ENCODE data around the gene GKAP1.
A peak's percentile ranks its signal among the peaks of the same experiment; 100 is the strongest.
"Not testable (repeated sequence)": the region's sequence is repeated elsewhere in the genome, so short reads cannot be mapped to it uniquely, and the experiment has no call there.

Gene GKAP1

DNA sequence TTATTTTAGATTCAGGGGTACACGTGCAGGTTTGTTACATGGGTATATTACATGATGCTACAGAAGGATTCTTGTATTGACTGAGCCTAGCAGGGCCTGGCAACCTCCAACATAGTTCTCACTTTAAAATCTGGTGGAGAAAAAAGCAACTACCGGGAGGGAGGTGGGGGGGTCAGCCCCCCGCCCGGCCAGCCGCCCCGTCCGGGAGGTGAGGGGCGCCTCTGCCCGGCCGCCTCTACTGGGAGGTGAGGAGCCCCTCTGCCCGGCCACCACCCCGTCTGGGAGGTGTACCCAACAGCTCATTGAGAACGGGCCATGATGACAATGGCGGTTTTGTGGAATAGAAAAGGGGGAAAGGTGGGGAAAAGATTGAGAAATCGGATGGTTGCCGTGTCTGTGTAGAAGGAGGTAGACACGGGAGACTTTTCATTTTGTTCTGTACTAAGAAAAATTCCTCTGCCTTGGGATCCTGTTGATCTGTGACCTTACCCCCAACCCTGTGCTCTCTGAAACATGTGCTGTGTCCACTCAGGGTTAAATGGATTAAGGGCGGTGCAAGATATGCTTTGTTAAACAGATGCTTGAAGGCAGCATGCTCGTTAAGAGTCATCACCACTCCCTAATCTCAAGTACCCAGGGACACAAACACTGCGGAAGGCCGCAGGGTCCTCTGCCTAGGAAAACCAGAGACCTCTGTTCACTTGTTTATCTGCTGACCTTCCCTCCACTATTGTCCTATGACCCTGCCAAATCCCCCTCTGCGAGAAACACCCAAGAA lies 88.8 kb downstream of the GKAP1 start:
- DNase-seq: not testable (repeated sequence)

DNA sequence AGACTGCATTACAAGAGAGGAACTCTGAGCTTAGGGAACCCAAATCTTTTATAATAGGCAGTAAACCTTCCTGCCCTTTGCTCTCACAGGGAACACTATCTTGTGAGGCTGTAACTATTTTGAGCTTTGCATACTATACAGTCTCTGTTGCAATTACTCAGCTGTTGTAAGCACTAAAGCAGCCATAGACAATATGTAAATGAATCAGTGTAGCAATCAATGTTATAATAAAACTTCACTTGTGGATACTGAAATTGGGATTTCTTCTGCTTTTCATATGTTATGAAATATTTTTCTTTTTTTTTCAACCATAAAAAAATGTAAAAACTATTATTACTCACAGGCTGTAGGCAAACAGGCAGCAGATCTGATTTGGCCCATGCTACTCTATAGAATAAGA lies 93.1 kb downstream of the GKAP1 start:
- no peak for DNase-seq

DNA sequence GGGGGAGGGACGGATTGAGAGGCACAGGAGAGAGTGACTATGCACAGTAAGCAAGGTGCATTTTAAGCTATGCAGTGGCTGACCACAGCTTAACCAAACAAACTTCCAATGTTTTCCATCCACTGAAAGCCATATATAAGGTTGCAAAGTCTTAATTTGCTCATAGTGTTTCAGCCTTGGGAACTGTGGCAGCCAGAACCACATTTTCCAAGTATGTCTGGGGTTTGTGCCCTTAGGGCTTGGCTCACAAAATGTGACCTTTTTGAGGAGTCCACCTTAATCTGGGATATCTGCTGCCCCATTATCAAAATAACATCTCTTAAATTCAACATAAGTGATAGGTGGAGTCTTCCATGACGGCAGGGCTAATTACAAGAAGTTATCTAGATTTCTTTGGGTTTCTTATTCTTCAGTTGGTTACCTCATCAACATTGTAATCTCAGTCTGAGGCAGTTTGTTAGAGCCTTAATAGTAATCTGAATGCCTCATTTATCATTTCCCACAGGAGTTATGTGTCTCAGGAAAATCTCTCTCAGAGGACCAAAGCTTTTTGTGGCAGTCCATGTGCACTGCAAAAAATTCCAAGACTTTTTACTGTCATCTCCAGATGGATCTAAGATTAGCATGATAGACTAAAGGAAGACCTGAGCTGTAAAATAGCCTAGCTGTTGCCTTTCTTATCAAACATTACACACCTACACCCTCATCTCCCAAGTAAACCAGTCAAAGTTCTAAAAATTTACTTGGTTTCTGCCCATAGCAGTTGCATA lies 94.7 kb downstream of the GKAP1 start:
- DNase-seq: no peak

DNA sequence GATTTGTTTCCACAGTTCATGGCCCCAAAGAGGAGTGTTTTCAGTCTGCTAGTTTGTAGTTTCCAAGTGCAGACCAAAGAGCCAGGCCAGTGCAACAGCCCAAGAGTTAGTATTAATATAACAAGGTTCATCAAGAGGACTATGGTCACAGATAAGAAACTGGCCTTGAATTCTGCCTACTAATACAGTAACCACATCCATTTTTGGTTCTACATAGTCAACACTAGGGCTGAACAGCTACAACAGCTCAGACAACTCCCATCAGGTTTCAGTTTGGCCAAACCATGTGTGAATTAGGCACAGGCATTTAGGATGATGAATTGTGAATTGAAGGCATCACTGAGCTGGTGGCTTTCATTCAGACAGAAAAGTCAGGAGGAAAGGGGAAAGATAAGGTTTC lies 96.1 kb downstream of the GKAP1 start:
- DNase-seq: no peak

DNA sequence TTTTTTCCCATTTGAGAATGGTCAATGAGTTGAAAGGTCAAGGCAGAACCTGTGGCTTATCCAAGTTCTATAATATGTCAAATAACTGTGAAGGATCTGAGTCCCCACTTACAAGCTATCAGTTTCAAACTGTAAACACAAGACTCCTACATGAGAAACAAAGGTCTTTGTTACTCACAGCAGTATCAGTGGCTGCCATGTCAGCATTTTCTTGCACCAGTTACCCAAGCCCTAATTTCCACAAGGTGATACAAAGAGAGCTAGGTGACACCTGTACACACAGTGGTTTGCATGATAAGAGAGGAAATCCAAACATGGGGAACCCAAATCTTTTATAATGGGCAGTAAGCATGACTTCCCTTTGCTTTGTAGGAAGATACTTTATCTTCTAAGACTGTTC lies 101.8 kb downstream of the GKAP1 start:
- DNase-seq: no peak

DNA sequence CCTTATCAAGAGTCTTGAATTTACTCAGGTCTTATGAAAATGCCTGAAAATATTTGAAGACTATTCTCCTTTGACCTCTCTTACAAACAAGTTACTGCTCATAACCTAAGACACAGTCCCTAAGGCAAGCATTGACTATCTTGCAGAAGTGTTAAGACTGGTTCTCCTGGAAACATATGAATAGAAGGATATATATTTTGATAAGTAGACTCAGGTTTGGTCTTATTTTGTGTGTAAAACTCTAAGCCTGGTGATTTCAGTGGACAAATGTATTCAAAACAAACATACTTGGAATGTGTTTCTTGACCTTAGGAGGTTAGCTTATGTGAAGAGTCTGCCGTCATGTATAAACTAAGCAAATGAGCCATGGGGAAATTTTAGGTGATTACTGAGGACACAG lies 102.3 kb downstream of the GKAP1 start:
- no peak for DNase-seq

DNA sequence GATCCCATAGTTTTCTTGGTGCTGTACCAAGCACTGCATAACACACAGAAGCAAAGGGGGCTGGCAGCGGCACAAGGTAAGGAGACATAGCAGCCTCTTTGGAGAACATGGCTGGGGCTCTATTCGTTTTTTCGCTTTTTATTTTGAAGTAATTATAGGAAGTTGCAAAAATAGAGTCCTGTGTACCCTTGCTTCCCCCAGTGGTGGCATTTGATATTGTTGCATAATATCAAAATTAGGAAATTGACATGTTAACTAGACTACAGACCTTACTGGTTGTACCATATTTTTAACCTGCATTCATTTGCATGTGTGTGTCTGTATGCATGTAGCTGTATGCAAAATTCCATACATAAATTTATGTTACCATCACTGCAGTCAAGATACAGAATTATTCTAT lies 103.2 kb downstream of the GKAP1 start:
- DNase-seq: no peak

DNA sequence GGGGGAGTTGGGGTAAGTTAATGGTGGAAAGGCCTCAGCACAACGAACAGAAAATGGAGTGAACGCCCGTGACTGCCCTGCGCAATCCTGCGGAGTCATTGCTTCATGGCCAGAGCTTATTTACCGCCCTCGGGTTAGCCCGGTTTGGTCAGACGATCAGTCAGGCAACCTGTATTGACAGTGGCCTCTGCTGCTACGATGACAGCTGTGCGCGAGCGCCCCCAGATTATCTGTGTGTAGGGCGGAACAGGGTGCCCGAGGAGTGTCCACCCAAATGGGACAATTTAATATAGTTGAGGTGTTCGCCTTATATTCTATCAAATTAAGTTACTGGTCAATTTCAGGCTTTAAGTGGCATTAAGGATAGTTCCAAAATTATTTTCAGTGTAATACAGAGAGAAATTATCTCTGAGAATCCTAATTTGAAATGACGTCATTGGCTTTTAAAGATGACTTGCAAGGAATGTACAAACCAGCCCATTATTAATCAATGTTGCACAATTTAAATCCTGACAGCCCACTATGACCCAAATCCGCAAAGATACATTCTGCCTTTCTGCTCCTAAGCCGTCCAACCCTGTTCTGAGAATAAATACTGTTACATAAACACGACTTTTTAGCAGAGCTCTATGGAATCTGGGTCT lies 108.9 kb downstream of the GKAP1 start:
- peak; percentile 47 for DNase-seq

DNA sequence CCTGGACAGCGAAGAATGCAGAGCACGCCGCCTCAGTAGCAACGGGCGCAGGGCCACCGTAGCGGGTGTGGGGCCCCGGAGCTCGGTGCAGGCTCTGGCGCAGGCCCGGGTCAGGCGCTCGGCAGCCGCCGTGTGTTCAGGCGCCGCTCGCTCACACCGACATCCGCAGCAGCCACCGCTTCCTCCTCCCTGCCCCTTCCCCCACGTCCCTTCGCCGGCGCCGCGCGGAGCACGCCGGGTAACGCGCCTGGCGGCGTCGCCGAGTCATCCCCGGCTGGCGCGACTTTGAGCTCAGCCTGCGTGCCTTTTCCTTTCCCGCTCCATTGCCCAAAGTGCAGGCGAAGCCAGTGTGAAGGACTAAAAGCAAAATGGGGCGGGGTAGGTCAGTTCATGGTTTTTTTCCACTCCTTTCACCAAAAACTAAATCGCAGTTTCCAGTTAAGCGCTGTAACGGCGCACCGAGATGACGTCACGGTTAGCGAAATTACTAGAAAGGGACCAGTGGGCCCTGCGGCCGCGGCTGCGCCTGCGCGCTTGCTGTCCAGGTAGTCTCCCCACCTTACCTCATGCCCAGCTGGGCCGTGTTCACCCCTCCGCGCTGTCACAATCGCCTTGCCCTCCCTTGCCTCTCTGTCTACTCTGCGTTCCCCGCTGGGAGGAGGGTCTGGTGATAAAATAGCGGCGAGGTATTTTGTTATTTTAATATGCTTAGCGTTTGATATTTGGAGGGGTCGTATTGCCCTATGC lies 109.6 kb downstream of the GKAP1 start, which contains the start of gene UBQLN1:
UBQLN1 (minus strand) TSS at position 191 of the 747 bp plus-strand sequence. CDS start 279 bp downstream, outside the sequence.
- peak; percentile 90 for DNase-seq

DNA sequence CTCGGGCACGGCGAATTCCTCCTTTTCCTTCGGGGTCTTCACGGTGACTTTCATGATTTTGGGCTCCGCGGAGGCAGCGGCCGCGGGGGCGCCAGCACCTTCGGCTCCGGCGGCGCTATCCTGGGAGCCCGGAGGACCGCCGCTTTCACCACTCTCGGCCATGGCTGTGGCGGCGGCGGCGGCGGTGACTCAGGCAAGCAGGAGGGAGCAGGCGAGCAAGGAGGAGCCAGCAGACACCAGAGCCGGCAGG lies 110.1 kb downstream of the GKAP1 start:
- DNase-seq: peak; percentile 75

DNA sequence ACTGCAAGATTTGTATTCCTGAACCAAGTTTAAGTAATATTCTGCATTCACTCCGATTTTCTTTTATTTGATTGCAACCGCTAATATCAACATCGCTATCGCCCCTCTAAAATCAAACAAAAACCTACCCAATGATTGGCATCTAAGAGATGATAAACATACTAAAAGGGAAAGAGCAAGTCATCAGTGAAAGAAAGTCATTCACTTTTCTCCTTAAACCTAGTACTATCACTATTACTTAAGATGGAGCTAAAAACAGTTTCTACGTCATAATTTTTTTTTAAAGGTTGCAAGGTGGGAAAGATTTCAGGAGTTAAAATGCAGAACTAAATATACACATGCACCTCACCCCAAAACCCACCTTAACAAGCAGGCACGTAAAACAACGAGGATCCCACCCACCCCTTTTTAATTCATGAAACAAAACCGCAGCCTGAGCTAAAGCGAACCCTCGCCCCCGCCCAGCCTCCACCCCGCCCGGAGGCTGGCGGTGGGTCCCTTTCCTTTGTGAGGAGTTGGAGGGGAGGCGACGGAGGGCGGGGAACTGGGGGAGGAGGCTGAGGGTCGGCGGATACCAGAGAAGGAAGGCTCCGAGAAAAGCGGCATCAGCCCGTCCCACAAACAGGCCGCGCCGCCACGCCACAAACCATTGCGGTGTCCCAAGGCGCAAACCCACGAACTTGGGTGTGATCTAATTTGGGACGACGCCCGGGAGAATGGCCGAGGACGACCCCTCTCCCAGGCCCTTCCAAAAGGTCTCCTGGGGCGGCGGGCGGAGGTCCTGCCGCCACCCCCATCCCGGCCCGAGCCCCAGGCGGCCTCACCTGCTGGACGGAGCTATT lies 110.7 kb downstream of the GKAP1 start:
- DNase-seq: peak; percentile 72

DNA sequence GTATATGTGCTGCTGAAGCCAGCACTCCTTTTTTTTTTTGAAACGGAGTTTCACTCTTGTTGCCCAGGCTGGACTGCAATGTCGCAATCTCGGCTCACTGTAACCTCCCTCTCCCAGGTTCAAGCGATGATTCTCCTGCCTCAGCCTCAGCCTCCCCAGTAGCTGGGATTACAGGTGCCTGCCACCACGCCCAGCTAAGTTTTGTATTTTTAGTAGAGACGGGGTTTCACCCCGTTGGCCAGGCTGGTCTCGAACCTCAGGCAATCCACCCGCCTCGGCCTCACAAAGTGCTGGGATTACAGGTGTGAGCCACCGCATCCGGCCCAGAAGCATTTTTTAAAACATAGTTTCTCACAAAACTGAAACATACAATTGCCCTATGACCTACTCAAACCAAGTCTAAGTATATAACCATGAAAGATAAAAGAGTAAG lies 112.3 kb downstream of the GKAP1 start:
- not testable (repeated sequence) for DNase-seq

DNA sequence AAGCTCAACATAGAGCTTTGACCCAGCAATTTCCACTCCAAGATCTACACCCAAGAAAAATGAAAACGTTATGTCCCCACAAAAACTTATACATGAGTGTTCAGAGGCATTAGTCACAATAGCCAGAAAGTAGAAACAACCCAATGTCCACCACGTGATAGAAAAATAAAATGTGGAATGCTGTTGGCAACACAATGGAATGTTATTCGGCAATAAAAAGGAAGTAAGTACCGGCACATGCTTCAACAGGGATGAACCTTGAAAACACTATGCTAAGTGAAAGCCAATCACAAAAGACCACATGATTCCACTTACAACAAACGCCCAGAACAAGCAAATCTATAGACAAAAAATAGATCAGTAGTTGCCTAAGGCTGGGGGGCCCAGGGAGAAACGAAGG lies 115.8 kb downstream of the GKAP1 start:
- no peak for DNase-seq

DNA sequence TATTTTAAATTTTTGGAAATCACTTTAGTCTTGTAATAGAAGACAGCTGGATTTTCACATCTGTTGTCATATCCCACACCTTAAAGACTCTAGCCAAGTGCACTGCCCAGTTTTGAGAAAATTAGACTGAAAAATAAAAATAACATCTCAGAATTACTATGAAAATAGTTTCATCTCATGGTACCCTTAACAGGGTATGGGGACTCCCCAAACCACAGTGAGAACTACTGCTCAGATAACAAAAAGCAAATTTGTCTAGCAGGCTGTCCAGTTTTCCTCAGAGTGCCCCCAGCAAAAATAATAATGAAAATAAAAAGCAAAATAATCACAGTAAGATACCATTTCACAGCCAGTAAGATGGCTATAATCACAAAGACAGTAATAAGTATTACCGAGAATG lies 116.3 kb downstream of the GKAP1 start:
- no peak for DNase-seq

DNA sequence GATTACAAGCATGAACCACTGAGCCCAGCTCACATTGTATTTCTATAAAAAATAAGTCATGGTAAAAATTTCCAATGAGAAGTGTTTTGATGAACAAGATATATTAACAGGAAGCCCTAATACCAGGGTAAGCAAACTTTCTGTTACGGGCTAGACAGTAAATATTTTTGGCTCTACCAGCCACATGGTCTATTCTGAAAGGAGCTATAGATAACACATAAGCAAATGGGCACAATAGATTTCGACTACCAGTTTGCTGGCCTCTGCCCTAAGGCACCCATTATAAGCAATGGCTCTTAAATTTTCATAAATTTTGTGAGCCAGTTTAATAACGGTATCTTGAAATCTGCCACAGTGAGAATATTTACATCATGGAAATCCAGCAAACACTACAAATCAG lies 118.0 kb downstream of the GKAP1 start:
- no peak for DNase-seq

DNA sequence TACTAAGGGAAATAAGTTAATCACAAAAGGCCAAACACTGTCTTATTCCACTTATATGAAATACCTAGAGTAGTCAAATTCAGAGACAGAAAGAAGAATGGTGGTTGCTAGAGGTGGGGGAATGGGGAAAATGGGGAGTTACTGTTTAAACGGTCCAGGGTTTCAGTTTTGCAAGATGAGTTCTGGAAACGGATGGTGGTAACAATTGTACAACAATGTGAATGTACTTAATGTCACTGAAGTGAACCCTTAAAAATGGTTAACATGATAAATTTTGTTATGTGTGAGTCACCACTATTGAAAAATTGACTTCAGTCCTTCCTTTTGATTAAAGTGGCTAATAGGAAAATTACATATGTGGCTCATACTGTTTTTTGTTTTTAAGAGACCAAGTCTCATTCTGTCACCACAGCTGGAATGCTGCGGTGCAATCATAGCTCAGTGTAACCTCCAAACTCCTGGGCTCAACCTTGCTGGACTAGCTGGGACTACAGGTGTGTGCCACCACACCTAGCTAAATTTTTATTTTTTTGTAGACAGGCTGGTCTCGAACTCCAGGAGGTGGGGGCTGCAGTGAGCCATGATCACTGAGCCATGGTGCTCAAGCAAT lies 118.5 kb downstream of the GKAP1 start:
- DNase-seq: no peak

DNA sequence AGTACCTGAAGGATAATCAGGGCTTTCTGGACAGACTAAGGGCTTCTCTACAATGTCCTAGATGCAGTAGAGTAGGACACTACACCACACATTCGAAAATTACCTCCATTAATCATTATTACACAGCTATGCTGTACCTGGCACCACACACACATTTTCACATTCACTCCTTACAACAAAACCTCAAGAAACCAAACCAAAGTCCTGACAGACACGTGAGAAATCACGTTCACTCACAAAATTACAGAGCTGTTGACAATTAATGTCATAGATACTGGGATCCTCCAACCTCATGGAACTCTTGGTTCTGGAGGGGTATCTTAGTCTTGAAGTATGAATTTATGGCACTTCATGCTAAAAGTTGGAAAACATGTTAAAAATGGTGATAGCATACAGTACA lies 126.1 kb downstream of the GKAP1 start:
- no peak for DNase-seq

All from stimulated activated CD4-positive, alpha-beta T cell treated with anti-CD3 and anti-CD28 coated beads, Interleukin-4, amount 100 ng/mL, for 1 hour (primary cell).